Activated effector memory CD4-positive, alpha-beta T cell treated with Interleukin-2 at 50 U/mL for 16 hours (primary cell): Measurements from ENCODE around the gene SCNN1A.

Experiments used
- DNase-seq: peaks from one replicate; pipeline ENCODE4 v3.0.0-alpha.2; 2020

Gene SCNN1A

DNA sequence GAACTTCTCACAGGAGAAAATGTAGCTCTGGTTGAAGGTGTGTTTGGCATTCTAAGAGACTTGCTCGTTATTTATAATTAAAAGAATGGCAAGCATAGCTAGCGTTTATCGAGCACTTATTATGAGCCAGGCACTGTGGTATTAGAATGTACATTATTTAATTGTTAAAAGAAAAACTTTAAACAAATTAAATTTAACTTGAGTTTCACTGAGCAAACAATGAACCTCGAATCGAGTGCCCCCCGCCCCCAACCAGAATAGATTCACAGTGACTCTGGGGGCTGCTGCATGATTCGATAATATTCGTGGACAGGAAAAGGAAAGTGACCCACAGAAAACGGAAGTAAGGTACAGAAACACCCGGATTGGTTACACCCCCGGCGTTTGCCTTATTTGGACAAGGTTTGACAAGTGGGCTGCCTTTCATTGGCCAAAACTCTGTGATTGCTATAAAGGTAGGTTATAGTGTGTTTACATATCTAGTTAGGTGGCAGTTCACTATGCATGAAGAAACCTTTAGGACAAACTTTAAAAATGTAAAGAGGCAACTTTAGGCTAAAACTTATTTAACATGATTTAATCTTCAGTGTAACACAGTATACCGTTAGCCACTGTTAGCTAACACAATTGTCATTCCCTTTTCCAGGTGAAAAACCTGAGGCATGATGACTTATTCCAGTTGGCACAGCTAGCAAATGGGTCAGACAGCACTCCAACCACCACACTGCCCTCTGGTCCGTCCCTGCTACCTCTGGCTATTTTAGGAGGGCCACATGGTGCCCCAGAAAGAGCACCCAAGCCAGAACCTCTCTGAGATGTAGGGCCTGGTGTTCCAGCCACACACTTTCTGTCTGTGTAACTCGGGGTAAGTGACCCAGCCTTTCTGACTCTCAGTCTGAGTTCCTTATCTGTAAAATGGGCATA lies 7.1 kb downstream of the SCNN1A start:
- DNase-seq: no peak

DNA sequence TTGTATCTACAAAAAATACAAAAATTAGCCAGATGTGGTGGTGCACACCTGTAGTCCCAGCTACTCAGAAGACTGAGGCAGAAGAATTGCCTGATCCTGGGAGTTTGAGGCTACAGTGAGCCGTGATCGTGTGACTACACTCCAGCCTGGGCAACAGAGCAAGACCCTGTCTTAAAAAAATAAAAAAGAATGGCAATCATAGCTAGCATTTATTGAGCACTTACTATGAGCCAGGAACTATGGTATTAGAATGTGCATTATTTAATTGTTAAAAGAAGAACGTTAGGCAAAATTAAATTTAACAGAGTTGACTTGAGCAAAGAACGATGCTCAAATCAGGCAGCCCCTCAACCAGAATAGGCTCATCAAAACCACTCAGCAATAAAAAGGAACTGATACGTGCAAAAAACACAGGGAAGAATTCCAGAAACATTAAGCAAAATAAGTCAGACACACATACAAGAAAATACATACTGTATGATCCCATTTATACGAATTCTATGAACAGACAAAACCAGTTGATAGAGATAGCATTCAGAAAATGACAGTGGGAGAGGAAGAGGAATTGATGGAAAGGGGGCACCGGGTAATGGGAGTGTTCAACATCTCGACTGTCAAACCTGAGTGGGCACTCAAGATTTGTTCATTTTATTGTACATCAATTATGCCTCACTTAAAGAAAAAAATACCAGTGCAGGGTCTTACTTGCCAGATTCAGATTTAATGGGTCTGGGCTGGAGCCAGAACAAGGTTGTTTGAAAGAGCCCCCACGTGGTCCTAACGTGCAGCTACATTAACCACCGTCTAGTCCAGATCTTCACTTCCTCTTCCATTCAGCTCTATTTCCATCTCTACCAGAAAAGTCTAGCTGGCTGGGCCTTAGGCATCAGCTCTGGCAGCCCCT lies 8.0 kb downstream of the SCNN1A start:
- peak; percentile 13 for DNase-seq

DNA sequence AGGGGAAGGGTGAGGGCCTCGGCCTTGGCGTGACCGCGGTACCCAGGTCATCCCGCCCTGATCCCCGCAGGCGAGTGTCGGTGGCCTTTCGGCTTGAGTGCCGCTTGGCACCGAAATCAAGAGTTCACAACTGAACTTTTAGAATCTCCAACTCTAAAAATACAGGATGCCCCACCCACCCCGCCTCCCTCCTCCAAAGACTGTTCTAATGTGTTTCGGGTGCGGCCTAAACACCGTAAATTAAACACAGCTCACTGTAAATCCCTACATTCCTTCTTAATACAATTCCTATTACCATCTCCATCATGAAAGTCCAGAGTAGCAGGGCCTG lies 11.4 kb downstream of the SCNN1A start:
- peak; percentile 32 for DNase-seq

GRCh38 chr12:6363330-6364043 lies 11.9 kb downstream of the SCNN1A start:
- DNase-seq: peak; percentile 59

DNA sequence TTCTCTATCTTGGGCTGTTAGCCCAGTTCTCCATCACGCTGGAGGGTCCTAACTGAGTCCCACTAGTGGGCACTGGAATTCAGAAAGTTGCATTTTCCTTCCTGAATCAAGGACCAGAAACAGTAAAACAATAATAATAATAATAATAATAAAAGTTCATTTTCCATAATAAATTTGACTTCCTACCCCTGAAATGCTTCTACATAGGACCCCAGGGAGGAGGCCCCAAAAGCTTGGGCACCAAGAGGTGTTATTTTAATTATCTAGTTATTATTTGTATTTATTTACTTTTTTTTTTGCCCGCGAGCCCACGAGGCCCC lies 12.4 kb downstream of the SCNN1A start:
- no peak for DNase-seq

GRCh38 chr12:6362403-6362802 lies 13.0 kb downstream of the SCNN1A start:
- no peak for DNase-seq

DNA sequence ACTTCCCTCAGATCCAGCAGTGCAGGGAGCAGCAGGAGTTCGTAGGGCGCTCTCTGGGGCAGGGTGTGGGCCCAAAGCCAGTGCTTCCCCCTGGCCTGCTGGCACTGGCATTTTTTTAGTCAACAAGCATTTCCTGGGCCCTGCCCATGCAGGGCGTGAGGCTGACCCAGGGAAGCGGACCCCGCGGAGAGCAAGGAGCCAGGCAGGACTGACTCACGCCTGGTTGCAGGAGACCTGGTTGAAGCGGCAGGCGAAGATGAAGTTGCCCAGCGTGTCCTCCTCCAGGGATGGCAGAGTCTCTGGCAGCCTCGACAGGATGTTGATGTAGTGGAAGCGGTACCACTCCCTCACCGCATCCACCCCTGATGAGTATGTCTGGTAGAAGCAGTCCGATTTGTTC lies 13.5 kb downstream of the SCNN1A start:
- DNase-seq: no peak

DNA sequence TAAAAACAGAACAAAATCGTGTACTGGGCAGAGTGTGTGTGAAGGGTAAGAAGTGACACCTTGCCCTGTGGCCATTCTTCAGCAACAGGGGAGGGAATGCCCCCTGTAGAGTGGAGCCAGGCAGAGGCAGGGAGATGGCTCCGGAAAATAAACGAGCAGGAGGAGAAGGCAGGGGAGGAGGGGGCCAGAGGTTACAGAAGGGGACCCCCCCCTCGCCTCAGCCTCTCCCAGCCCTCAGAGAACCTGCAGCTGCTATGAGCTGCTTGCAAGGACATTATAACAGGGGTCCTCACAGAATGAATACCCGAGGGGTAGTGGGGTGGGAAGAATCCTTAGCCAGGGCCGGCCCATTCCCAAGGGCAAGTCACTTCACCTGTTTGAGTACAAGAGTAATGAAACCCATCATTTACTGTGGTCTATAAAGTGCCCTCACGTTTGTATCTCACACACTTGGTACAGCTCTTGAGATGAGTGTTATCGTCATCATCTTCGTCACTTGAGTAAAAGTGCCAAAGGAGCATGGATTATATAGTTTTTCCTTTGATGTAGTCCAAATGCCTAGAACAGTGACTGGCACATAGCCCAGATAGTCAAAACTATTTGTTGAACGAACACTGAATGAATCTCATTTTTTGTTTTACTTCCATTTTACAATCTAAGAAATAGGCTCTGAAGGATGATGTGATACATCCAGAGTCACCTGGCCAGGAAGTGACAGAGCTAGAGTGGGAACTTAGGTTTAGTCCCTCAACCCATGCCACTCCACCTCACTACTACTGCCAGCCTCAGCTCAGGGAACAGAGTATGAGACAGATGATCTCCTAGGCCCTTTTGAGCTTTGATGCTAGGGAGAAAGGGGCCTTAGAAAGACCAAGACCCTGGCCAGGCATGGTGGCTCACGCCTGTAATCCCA lies 14.5 kb downstream of the SCNN1A start:
- DNase-seq: no peak

GRCh38 chr12:6360080-6360571 lies 15.2 kb downstream of the SCNN1A start:
- no peak for DNase-seq

GRCh38 chr12:6358881-6359280 lies 16.5 kb downstream of the SCNN1A start:
- DNase-seq: no peak

DNA sequence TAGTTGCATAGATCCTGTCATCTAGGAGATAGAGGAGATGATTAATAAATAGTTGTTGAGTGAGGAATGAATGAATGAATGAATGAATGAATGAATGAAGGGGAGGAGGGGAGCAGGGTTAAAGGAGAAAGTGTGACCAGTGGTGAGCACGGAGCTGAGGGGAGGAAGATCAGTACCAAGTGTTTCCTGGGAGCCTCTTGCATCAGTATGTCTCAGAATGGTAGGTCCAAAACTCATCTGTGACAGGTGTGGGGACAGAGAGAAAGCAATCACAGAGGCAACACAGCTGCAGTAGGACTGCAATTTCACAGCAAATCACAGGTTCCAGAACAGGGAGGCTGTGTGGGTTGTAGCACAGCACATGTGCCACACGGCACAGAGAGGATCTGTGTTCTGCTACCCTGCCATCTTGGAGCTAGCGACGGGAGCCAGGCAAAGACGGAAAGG lies 19.0 kb downstream of the SCNN1A start:
- no peak for DNase-seq

- DNase-seq: no peak
Measured at GRCh38 chr12:6355491-6356373, 19.6 kb downstream of the SCNN1A start.

DNA sequence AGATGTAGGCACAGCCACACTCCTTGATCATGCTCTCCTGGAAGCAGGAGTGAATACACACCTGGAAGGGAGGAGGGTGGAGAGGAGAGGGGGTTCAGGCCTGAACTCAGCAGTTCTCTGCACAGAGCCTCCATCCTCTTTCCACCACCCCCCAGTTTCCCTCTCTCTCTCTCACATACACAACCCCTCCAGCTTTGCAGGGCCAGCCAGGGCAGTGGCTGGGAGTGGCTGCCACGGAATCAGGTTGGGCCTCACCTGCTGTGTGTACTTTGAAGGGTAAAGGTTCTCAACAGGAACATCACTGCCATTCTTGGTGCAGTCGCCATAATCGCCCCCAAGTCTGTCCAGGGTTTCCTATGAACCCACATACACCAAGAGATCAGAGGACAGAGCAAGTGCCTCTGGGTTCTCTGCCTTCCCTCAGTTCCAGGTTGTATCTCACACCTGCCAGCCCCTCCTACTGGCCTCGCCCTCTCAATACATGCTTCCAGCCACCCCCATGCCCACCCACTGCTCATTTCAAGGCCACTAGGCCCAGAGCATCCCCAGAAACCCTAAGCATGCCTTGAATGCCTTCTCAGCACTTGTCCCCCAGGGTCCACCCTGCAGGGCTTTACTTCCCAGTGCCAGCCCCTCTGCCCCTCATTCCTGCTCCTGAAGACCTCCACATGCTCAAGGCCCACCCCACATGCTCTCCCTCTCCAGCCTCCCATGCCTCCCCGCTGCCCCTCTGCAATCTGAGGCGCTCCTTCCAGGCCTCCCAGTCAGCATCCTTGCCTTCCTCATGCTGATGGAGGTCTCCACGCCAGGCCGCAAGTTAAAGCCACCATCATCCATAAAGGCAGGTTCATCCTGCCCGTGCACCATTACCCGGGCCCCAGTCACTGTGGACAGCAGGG lies 20.6 kb downstream of the SCNN1A start:
- no peak for DNase-seq

- no peak for DNase-seq
Measured at GRCh38 chr12:6352193-6353173, 22.9 kb downstream of the SCNN1A start.

DNA sequence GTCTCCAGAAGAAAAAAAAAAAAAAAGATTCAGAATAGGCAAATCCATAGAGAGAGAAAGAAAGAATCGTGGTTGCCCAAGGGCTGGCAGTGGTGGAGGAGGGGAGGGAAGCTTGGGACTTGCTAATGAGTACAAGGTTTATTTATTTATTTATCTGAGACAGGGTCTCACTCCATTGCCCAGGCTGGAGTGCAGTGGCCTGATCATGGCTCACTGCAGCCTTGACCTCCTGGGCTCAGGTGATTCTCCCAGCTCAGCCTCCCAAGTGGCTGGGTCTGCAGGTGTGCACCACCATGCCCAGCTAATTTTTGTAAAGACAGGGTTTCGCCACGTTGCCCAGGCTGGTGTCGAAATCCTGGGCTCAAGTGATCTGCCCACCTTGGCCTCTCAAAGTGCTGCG lies 23.7 kb downstream of the SCNN1A start:
- DNase-seq: no peak

- no peak for DNase-seq
Measured at GRCh38 chr12:6347367-6348338, 27.7 kb downstream of the SCNN1A start.

- no peak for DNase-seq
Measured at GRCh38 chr12:6346942-6347341, 28.4 kb downstream of the SCNN1A start.
